ENCODE results near the gene ZNF658.
"Not testable (repeated sequence)": the region's sequence is repeated elsewhere in the genome, so short reads cannot be mapped to it uniquely, and the experiment has no call there.

Gene ZNF658

GRCh38 chr9:66900490-66901131 is at the start of gene ZNF658:
TSS of gene ZNF658 (plus strand) at chr9:66900725. CDS start at chr9:66903562, 2,837 bp downstream.
- DNase-seq (ENCODE audit: low read depth in 2 of 2): peak; percentile 36 to 62

- not testable (repeated sequence) for DNase-seq (ENCODE audit: low read depth in 2 of 2)
Observed at GRCh38 chr9:66861732-66862131, 38.8 kb upstream of the ZNF658 start.

GRCh38 chr9:66868660-66869059 is 31.9 kb upstream of the ZNF658 start:
- not testable (repeated sequence) for DNase-seq (ENCODE audit: low read depth in 2 of 2)

- not testable (repeated sequence) for DNase-seq (ENCODE audit: low read depth in 2 of 2)
Observed at GRCh38 chr9:66880605-66881004, 19.9 kb upstream of the ZNF658 start.

GRCh38 chr9:66881847-66882246 is 18.7 kb upstream of the ZNF658 start:
- not testable (repeated sequence) for DNase-seq (ENCODE audit: low read depth in 2 of 2)

- DNase-seq (ENCODE audit: low read depth in 2 of 2): not testable (repeated sequence)
Observed at GRCh38 chr9:66890334-66890733, 10.2 kb upstream of the ZNF658 start.

GRCh38 chr9:66901141-66901540 is 616 bp downstream of the ZNF658 start:
- not testable (repeated sequence) for DNase-seq (ENCODE audit: low read depth in 2 of 2)

- DNase-seq (ENCODE audit: low read depth in 2 of 2): not testable (repeated sequence)
Observed at GRCh38 chr9:66909560-66909959, 9.0 kb downstream of the ZNF658 start.

GRCh38 chr9:66920072-66920471 is 19.5 kb downstream of the ZNF658 start:
- not testable (repeated sequence) for DNase-seq (ENCODE audit: low read depth in 2 of 2)

- DNase-seq (ENCODE audit: low read depth in 2 of 2): not testable (repeated sequence)
Observed at GRCh38 chr9:66936194-66936870, 35.8 kb downstream of the ZNF658 start.

GRCh38 chr9:66937662-66938061 is 37.1 kb downstream of the ZNF658 start:
- DNase-seq (ENCODE audit: low read depth in 2 of 2): not testable (repeated sequence)

GRCh38 chr9:66938322-66938721 is 37.8 kb downstream of the ZNF658 start:
- DNase-seq (ENCODE audit: low read depth in 2 of 2): not testable (repeated sequence)

- DNase-seq (ENCODE audit: low read depth in 2 of 2): not testable (repeated sequence)
Observed at GRCh38 chr9:66939878-66940830, 39.6 kb downstream of the ZNF658 start.

- DNase-seq (ENCODE audit: low read depth in 2 of 2): not testable (repeated sequence)
Observed at GRCh38 chr9:66942400-66943155, 42.1 kb downstream of the ZNF658 start.

- DNase-seq (ENCODE audit: low read depth in 2 of 2): not testable (repeated sequence)
Observed at GRCh38 chr9:66952576-66952975, 52.1 kb downstream of the ZNF658 start.

Measured in stimulated activated CD8-positive, alpha-beta memory T cell treated with anti-CD3 and anti-CD28 coated beads, Interleukin-2, amount 100 ng/mL, for 48 hours (primary cell).